GM10248 (cell line): ENCODE results near the gene PPP6R3.

Experiments used
- CTCF ChIA-PET: fragments of 300-600 bp; sonication (Branson Sonifier 250); formaldehyde crosslinking; extraction: SDS; loops from one replicate; lab custom pipeline; 2021; ENCODE audit warnings: antibody characterized with exemption; lab: Yijun Ruan, JAX
- POLR2A ChIA-PET: fragments of 350-650 bp; sonication (Branson Sonifier 250); formaldehyde crosslinking; extraction: SDS; loops from one replicate; lab custom pipeline; 2020; ENCODE audit warnings: antibody characterized with exemption; lab: Yijun Ruan, JAX
- DNase-seq: peaks from one replicate; pipeline ENCODE4 v3.0.0; 2012; ENCODE audit errors: extremely low spot score
- CTCF ChIP-seq: IDR thresholded peaks from 2 replicates; pipeline ENCODE4 v1.5.1; 2012; ENCODE audit warnings: mild to moderate bottlenecking, low read depth; ENCODE audit errors: extremely low read depth, missing control alignments, control extremely low read depth

The PPP6R3 gene

GRCh38 chr11:68531129-68531693 lies 70.7 kb downstream of the PPP6R3 start:
- CTCF ChIA-PET = interaction anchor here (0.9 to 1.2 kb wide), 2 partner anchors 9 to 12 kb away, joined by 3 read pairs; no protein-coding TSS in a partner anchor
- no peak for DNase-seq
- POLR2A ChIA-PET = no interaction called here
- TF ChIP-seq CTCF = no peak

GRCh38 chr11:68532727-68533369 lies 72.3 kb downstream of the PPP6R3 start:
- ChIA-PET POLR2A (no interaction called here), CTCF (no interaction called here)
- DNase-seq = no peak
- no peak for TF ChIP-seq CTCF

GRCh38 chr11:68533945-68534344 lies 73.4 kb downstream of the PPP6R3 start:
- ChIA-PET CTCF (interaction anchor here (1.6 kb wide), 1 partner anchor 11 kb away, joined by 5 read pairs; no protein-coding TSS in a partner anchor), POLR2A (no interaction called here)
- TF ChIP-seq CTCF = no peak
- DNase-seq = no peak

- ChIA-PET POLR2A (no interaction called here), CTCF (interaction anchor here (1.3 to 1.9 kb wide), 3 partner anchors 9 to 31 kb away, joined by 3 to 5 read pairs (median 5); no protein-coding TSS in a partner anchor)
- no peak for TF ChIP-seq CTCF
- no peak for DNase-seq
Observed at GRCh38 chr11:68535098-68535497, 74.5 kb downstream of the PPP6R3 start.

- CTCF ChIA-PET = interaction anchor here (2.5 kb wide), 1 partner anchor 12 kb away, joined by 7 read pairs; no protein-coding TSS in a partner anchor
- no peak for TF ChIP-seq CTCF
- POLR2A ChIA-PET = no interaction called here
- no peak for DNase-seq
Observed at GRCh38 chr11:68536706-68537105, 76.2 kb downstream of the PPP6R3 start.

- DNase-seq = no peak
- ChIA-PET CTCF (interaction anchor here (2.5 kb wide), 1 partner anchor 13 kb away, joined by 7 read pairs; no protein-coding TSS in a partner anchor), POLR2A (no interaction called here)
- no peak for TF ChIP-seq CTCF
Observed at GRCh38 chr11:68538025-68538424, 77.5 kb downstream of the PPP6R3 start.
